Neural cell (in vitro differentiated cells): ENCODE measurements around the gene TMEM132E. TPM values are rescaled to one million over a fixed set of nuclear protein-coding genes. Genes with fewer than 3 reads are reported as not detected.

ENCODE experiments used
- H2AFZ ChIP-seq: fragments of 200-600, 300-800 bp; sonication (generic), shearing (Covaris generic); 2 replicates; pipeline ENCODE4 v1.6.0; 2014; ENCODE audit warnings: low read depth, mild to moderate bottlenecking, antibody characterized with exemption, low read length, moderate library complexity
- H3F3A ChIP-seq: fragments of 200-600 bp; shearing (Covaris generic); 2 replicates; pipeline ENCODE4 v1.6.1; 2016; ENCODE audit warnings: mild to moderate bottlenecking, moderate library complexity, mixed read lengths, antibody characterized with exemption, low read length; ENCODE audit not compliant: insufficient read depth, poor library complexity, severe bottlenecking
- H3K27ac ChIP-seq: fragments of 200-600, 300-800 bp; sonication (generic), shearing (Covaris generic); 2 replicates; pipeline ENCODE4 v1.5.1; 2014; ENCODE audit warnings: mild to moderate bottlenecking, low read length, moderate library complexity
- H3K27me3 ChIP-seq: fragments of 300-800, 200-600 bp; sonication (generic), shearing (Covaris generic); 2 replicates; pipeline ENCODE4 v1.6.0; 2014; ENCODE audit warnings: mild to moderate bottlenecking, low read depth, low read length, moderate library complexity; ENCODE audit not compliant: insufficient read depth
- H3K36me3 ChIP-seq: fragments of 300-800, 200-600 bp; sonication (generic), shearing (Covaris generic); 2 replicates; pipeline ENCODE4 v1.5.1; 2014; ENCODE audit warnings: mild to moderate bottlenecking, antibody characterized with exemption, low read length, moderate library complexity; ENCODE audit not compliant: insufficient read depth
- H3K4me2 ChIP-seq: fragments of 300-800, 200-600 bp; sonication (generic), shearing (Covaris generic); 2 replicates; pipeline ENCODE4 v1.6.0; 2014; ENCODE audit warnings: mild to moderate bottlenecking, low read length
- H3K4me3 ChIP-seq: fragments of 300-800, 200-600 bp; sonication (generic), shearing (Covaris generic); 2 replicates; pipeline ENCODE4 v1.5.1; 2014; ENCODE audit warnings: mild to moderate bottlenecking, low read length, moderate library complexity
- H3K79me2 ChIP-seq: fragments of 200-600 bp; shearing (Covaris generic); replicated peaks from 2 replicates; pipeline ENCODE4 v1.6.0; 2014; ENCODE audit warnings: mild to moderate bottlenecking, low read length, moderate library complexity; ENCODE audit not compliant: insufficient read depth
- H3K9ac ChIP-seq: fragments of 300-800, 200-600 bp; sonication (generic), shearing (Covaris generic); 2 replicates; pipeline ENCODE4 v1.6.1; 2016; ENCODE audit warnings: mild to moderate bottlenecking, low read length, mixed read lengths
- H3K9me2 ChIP-seq: fragments of 200-600 bp; shearing (Covaris generic); 2 replicates; pipeline ENCODE4 v1.6.1; 2016; ENCODE audit warnings: mild to moderate bottlenecking, low read length, mixed read lengths; ENCODE audit not compliant: insufficient read depth
- H3K9me3 ChIP-seq: fragments of 200-600, 300-800 bp; sonication (generic), shearing (Covaris generic); 2 replicates; pipeline ENCODE4 v1.6.1; 2016; ENCODE audit warnings: mild to moderate bottlenecking, mixed run types, low read length, moderate library complexity, mixed read lengths
- H4K20me1 ChIP-seq: fragments of 200-600 bp; shearing (Covaris generic); 2 replicates; pipeline ENCODE4 v1.6.1; 2016; ENCODE audit warnings: mild to moderate bottlenecking, mixed run types; ENCODE audit not compliant: insufficient read depth
- CTCF ChIP-seq: fragments of 450-650 bp; IDR thresholded peaks from 2 replicates; pipeline ENCODE4 v1.5.1; 2014; ENCODE audit warnings: antibody characterized with exemption, mild to moderate bottlenecking, moderate library complexity; ENCODE audit not compliant: poor library complexity, severe bottlenecking
- EP300 ChIP-seq: fragments of 450-650 bp; conservative IDR thresholded peaks from 2 replicates; pipeline ENCODE4 v1.6.1; 2014; ENCODE audit warnings: antibody characterized with exemption, mild to moderate bottlenecking, moderate library complexity; ENCODE audit not compliant: poor library complexity, severe bottlenecking
- EZH2 ChIP-seq: fragments of 200-600, 300-800 bp; shearing (Covaris generic), sonication (generic); IDR thresholded peaks from 2 replicates; pipeline ENCODE4 v1.6.1; 2014; ENCODE audit warnings: antibody characterized with exemption, low read length, borderline replicate concordance, mild to moderate bottlenecking; ENCODE audit not compliant: insufficient read depth, poor library complexity, severe bottlenecking
- MXI1 ChIP-seq: fragments of 450-650 bp; conservative IDR thresholded peaks from 2 replicates; pipeline ENCODE4 v1.6.1; 2014; ENCODE audit warnings: antibody characterized with exemption, mild to moderate bottlenecking; ENCODE audit not compliant: poor library complexity, severe bottlenecking
- POLR2AphosphoS5 ChIP-seq: IDR thresholded peaks from 2 replicates; pipeline ENCODE4 v1.6.1; 2012
- RAD21 ChIP-seq: fragments of 450-650 bp; conservative IDR thresholded peaks from 2 replicates; pipeline ENCODE4 v1.6.1; 2014; ENCODE audit warnings: antibody characterized with exemption, mild to moderate bottlenecking, moderate library complexity
- REST ChIP-seq: IDR thresholded peaks from 2 replicates; pipeline ENCODE4 v1.6.1; 2012; ENCODE audit warnings: borderline replicate concordance
- SMC3 ChIP-seq: fragments of 450-650 bp; conservative IDR thresholded peaks from 2 replicates; pipeline ENCODE4 v1.6.1; 2014; ENCODE audit warnings: antibody characterized with exemption, mild to moderate bottlenecking, moderate library complexity; ENCODE audit not compliant: poor library complexity
- TAF1 ChIP-seq: IDR thresholded peaks from 2 replicates; pipeline ENCODE4 v1.6.1; 2012; ENCODE audit warnings: low read depth
- polyA plus RNA-seq: library from polyadenylated mRNA; depleted of rRNA; stranded (reverse); fragments of >200 nt; gene quantifications from 2 replicates; pipeline ENCODE4 v1.2.3, GENCODE V29; 2014

TMEM132E gene
- polyA plus RNA-seq, 1 donor from 2014 or later: 1.8 TPM

DNA sequence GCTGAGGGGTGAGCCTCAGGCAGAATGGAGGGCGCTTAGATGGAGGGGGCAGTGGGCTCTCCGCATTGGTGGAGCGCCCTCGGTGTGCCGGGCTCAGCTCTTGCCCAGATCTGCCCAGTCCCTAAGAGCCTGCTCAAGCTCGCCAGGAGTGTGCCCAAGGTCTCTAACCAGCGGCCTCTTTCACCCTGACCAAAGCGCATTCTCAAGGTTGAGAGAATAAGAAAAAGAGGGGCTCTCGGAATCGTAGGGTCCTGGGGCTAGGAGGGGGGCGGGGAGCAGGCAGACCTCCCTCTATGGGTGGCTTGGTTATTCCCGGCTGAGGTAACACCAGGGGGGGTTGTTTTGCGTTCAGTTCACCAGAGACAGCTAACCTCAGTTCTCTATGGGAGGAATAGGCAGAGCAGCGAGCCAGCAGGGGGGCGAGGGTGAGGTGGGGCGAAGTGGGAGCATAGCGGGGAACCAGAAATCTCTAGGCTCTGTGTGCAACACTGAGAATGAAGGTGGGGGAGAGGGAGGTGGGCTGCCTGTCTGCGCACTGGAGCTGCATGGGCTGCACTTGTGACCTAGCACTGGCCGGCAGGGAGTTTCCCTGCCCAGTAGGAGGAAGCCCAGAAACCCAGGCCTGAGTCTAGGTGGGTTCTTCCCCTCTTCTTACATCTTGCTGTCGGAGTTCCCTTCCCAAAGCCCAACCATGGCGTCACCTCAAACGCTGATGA, 3.0 kb downstream of the TMEM132E start:
- no peaks in the 10 kb centered on the region for H3K36me3 ChIP-seq
- peaks cover 59% of the 10 kb centered on the region for H3K27me3 ChIP-seq
- H3K27ac ChIP-seq: no peak overlapping the region
- no peaks in the 10 kb centered on the region for H4K20me1 ChIP-seq
- no peaks in the 10 kb centered on the region for H3K79me2 ChIP-seq
- peak overlapping the region; percentile 72 for H3K4me2 ChIP-seq
- peak overlapping the region; percentile 71 for H3K9ac ChIP-seq
- TF ChIP-seq POLR2AphosphoS5 (no peak), MXI1 (no peak), SMC3 (no peak), CTCF (no peak), EP300 (no peak), TAF1 (no peak), REST (no peak), RAD21 (no peak), EZH2 (no peak)
- H3K4me3 ChIP-seq: peak overlapping the region; percentile 79
- no peaks in the 10 kb centered on the region for H3F3A ChIP-seq
- no peaks in the 10 kb centered on the region for H3K9me3 ChIP-seq
- no peak overlapping the region for H2AFZ ChIP-seq
- H3K9me2 ChIP-seq: no peaks in the 10 kb centered on the region

- peaks cover 59% of the 10 kb centered on the region for H3K27me3 ChIP-seq
- H3K79me2 ChIP-seq: no peaks in the 10 kb centered on the region
- H3K27ac ChIP-seq: no peak overlapping the region
- H4K20me1 ChIP-seq: no peaks in the 10 kb centered on the region
- TF ChIP-seq EZH2 (no peak), TAF1 (no peak), CTCF (no peak), EP300 (no peak), REST (no peak), SMC3 (no peak), POLR2AphosphoS5 (no peak), MXI1 (no peak), RAD21 (no peak)
- no peaks in the 10 kb centered on the region for H3K9me3 ChIP-seq
- H3K36me3 ChIP-seq: no peaks in the 10 kb centered on the region
- H3K4me3 ChIP-seq: peak overlapping the region; percentile 79
- no peak overlapping the region for H2AFZ ChIP-seq
- H3K4me2 ChIP-seq: no peak overlapping the region
- no peaks in the 10 kb centered on the region for H3K9me2 ChIP-seq
- no peak overlapping the region for H3K9ac ChIP-seq
- H3F3A ChIP-seq: no peaks in the 10 kb centered on the region
These were observed 3.5 kb downstream of the TMEM132E start for GRCh38 chr17:34582901-34583245.
